Stomach (tissue), 4 donors: Measurements from ENCODE around the gene SIT1.

Source experiments
- CTCF ChIP-seq, 7 experiments: fragments of 450-650 bp in 4 of 7; fragments of 200-600 bp in 3 of 7; sonication (generic) in 3 of 7; IDR thresholded peaks; one replicate each; pipeline ENCODE4 v1.5.1; 2016 to 2019; ENCODE audit warnings: antibody characterized with exemption in 7 of 7, control low read depth in 2 of 7, mild to moderate bottlenecking in 1 of 7
- POLR2A ChIP-seq, 4 donors: fragments of 450-650 bp; IDR thresholded peaks; one replicate each; pipeline ENCODE4 v1.6.1; 2016; ENCODE audit warnings: antibody characterized with exemption in 4 of 4, control low read depth in 2 of 4, mild to moderate bottlenecking in 1 of 4, moderate library complexity in 1 of 4

GRCh38 chr9:35604578-35605350 lies 46.0 kb downstream of the SIT1 start, which contains the start of gene TESK1:
- TF ChIP-seq POLR2A (IDR thresholded peaks at IDR 0.05), result no peak
- TF ChIP-seq CTCF (IDR thresholded peaks at IDR 0.05), result no peak
